Skin epidermis (tissue), 12 donors: ENCODE data around the gene NBPF1.
"Not testable (repeated sequence)": the region's sequence is repeated elsewhere in the genome, so short reads cannot be mapped to it uniquely, and the experiment has no call there.

Experiments
- H3K27ac ChIP-seq, 21 experiments: fragments of 200-600 bp; sonication (generic) in 11 of 21; one replicate each; pipeline ENCODE4 v1.5.0; 2020; ENCODE audit warnings: mild to moderate bottlenecking in 3 of 21, inconsistent platforms in 2 of 21, moderate library complexity in 2 of 21
- H3K4me3 ChIP-seq, 7 experiments: fragments of 200-600 bp; sonication (generic) in 2 of 7; one replicate each; pipeline ENCODE4 v1.5.0; 2020; ENCODE audit warnings: inconsistent platforms in 2 of 7, mild to moderate bottlenecking in 2 of 7, moderate library complexity in 1 of 7

The NBPF1 gene

GRCh38 chr1:16625497-16626408 lies 12.4 kb upstream of the NBPF1 start:
- Histone ChIP-seq H3K27ac (no peak overlapping the region), H3K4me3 (no peak overlapping the region)

DNA sequence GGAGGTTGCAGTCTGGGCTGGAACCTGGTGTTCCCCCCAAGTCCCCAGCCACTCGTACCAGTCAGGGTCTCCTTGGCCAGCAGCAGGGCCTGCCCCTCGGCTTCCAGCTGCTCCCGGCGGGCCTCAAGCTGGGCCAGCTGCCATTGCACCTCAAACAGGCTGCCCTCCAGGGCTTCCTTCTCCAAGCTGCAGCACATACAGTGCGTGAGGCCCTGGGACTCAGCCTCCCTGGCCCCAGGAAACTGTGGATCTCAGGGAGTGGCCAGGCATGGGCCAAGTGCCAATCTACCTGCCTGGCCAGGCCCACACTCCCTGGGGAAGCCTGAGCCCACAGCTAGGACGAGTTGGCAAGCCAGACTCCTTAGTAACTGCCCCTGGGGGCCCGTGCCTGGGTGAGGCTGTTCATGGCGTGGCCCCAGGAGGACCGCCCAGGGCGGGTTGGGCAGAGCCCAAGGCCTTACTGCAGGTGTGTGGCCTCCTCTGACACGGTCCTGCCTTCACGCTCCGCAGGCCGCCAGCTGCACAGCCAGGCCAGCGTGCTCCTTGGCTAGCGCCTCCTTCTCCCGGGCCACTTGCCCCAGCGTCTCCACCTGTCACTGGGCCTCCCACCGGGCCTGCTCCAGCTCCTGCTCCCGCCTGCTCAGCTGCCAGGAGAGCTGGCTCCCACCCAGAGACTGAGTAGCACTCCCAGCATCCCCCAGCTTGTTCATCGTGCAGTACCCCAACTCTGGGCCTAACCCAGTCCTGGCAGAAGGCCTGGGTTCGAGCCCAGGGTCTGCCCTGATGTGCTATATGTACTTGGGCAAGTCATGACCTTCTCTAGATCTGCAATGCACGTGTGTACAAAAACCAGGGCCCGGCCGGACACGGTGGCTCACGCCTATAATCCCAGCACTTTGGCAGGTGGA lies 10.7 kb upstream of the NBPF1 start:
- not testable (repeated sequence) for H3K4me3 ChIP-seq
- H3K27ac ChIP-seq = peak overlapping the region in 1 of 21 experiments; percentile 41

DNA sequence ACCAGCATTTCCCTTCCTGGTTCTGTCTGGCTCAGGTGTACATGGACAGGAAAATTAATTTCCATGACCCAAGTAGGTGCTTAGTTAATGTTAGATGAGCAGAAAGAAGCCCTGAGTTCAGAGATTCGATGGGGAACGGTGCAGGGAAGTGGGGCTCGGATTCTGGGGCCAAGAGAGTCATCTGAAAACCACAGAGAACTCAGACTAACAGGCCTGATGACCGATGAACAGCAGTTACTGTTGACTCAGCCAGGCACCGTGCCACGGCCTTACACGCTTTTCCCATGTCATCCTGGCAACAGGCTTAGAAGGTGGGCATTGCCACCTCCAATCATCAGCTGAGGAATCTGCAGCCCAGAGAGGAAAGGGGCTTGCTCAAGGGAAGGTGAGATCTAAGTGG lies 10.0 kb upstream of the NBPF1 start:
- H3K4me3 ChIP-seq = not testable (repeated sequence)
- peak overlapping the region in 1 of 21 experiments; percentile 41 for H3K27ac ChIP-seq

GRCh38 chr1:16621681-16622315 lies 8.4 kb upstream of the NBPF1 start:
- not testable (repeated sequence) for H3K27ac ChIP-seq, H3K4me3 ChIP-seq

DNA sequence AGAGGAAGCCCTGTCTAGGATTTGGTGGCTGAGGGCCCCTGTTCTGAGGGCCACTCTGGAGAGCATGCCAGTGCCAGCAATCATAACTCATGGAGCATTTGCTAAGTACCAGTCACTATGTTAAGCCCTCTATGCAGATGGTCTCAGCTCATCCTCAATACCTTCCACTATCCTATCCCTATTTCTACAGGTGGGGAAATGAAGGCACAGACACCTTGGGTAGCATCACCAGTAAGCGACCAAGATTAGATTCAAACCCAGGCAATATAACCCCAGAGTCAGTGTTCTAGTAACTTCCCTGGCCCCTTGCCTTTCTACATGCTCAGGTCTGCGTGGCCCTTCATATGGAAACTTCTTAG lies 7.9 kb upstream of the NBPF1 start:
- no peak overlapping the region for H3K27ac ChIP-seq

DNA sequence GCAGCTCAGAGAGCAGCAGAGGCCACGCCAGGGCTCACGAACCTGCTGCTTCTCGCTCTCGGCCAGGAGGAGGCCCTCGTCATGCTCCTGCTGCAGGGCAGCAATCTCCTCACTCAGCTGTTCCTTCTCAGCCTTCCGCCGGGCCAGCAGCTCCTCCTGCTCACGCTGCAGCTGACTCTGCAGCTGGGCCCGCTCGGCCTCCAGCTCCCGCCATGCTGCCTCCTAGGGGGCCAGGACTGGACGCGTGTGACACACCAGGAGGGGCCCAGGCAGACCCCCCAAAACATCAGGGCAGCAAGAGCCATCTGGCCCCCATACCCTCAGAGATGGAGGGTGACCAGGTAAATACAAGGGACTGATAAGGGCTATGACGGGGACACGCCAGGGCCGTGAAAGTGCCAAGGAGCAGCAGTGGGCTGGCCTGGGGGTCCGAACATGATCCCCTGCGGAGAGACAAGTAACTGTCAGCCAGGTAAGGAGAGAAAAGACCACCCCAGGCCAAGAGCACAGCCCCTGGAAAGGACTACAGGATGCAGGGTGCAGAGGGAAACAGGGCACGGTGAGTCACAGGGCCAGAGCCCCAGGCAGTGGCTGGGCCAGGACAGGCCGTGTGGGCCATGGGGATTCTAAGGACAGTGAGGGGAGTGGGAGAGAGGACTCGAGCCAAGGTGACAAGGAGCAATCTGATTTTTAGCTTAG lies 6.6 kb upstream of the NBPF1 start:
- not testable (repeated sequence) for H3K27ac ChIP-seq, H3K4me3 ChIP-seq

More for the DNA sequence above, 7.9 kb upstream of the NBPF1 start:
- no peak overlapping the region for H3K4me3 ChIP-seq

GRCh38 chr1:16618719-16619118 lies 5.4 kb upstream of the NBPF1 start:
- no peak overlapping the region for H3K27ac ChIP-seq
- no peak overlapping the region for H3K4me3 ChIP-seq

DNA sequence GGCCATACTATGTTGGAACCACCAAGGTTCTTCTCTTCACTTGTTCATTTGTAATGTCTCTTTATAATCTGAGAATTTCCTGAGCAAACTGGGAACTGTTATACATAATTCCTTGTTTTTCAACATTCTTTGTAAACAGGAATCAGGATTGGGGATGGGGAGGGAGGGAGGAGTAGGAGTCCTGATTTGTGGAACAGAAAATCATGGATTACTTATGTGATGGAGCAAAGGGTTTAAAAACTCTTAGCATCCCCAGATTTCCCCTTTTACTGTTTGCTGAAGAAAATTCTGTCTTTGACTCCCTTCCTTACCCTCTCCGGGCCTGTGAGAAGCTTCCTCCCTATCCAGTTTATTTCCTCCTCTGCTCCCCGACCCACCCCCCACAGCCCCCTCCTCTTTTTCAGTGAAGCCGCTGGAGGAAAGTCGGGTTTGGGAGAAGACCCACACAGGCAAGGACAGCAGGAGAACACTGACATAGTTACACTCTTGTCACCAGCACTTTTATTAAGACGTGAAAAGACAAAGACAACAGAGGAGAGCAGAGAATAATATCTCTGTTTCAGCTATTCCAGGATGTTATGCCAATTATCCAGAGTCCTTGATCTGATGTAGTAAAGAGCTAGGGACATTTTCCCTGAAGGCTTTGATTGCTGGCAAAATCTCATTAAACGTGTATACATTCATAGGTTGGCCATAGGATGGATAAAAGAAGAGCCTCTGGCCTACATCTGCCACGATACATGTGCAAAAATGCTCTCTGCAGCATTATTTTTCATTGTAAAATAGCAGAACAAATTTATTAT lies 4.6 kb upstream of the NBPF1 start:
- H3K4me3 ChIP-seq = no peak overlapping the region
- peak overlapping the region in 1 of 21 experiments; percentile 2 for H3K27ac ChIP-seq

DNA sequence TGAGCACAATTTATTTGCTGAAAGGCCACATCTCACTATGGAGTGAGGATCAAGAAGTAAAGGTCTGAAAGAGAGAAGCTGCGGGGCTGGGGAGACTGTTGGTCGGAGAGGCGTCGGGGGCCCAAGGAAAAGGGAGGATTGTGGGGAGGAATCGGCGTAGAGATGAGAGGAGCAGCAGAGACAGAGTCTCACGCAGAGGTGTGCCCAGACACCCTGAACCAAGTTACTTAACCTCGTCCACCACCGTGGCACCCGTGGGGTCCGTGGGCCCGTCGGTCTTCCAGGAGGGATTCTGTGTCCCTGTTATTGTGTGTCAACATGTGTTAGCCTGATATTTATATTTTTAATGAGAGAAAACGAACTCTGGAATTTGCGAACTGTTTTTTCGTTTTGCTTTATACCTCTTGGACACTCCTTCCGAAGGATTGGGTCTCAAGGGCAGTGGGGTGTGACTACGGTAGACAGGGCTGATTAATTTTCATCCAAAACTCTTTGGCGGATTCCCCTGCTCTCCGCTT lies 3.8 kb upstream of the NBPF1 start:
- Histone ChIP-seq H3K4me3 (no peak overlapping the region), H3K27ac (no peak overlapping the region)

DNA sequence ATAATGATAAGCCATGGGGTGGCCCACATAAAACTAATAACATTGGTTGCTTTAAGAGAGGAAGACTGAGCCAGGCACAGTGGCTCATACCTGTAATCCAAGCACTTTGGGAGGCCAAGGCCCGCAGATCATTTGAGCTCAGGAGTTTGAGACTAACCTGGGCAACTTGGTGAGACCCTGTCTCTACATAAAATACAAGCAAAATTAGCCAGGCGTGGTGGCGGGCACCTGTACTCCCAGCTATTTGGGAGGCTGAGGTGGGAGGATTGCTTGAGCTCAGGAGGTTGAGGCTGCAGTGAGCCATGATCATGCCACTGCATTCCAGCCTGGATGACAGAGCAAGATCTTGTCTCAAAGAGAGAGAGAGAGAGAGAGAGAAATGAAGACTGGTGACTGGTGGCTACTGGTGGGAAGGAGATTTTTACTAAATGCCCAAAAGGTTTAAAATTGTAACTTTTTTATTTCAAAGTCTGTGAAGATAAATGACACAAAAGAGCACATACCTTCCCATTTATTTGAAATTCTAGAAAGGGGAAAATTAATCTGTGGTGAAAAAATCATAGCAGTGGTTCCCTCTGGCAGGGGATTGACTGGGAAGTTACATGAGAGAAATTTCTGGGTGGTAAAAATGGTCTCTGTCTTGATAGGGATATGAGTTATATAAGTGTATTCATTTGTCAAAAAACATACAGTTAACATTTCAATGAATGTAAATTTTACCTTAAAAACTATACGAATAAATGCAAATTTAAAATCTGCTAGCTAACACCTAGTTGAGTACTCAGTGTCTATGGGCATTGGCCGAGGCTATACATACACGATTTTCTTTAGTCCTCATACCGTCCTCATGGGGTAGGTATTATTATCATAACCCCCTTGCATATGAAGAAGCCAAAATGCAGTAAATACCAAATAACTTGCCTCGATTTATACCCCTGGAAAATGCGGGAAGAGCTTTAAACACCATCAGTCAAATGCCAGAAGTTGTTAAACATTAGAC lies 2.2 kb upstream of the NBPF1 start:
- Histone ChIP-seq H3K27ac (no peak overlapping the region), H3K4me3 (no peak overlapping the region)

- no peak overlapping the region for H3K27ac ChIP-seq
- no peak overlapping the region for H3K4me3 ChIP-seq
These were observed 1.2 kb upstream of the NBPF1 start for GRCh38 chr1:16614361-16615252.

- Histone ChIP-seq H3K27ac (peak overlapping the region; percentile 1 to 87 (median 67)), H3K4me3 (peak overlapping the region; percentile 46 to 81 (median 59))
These were observed 812 bp downstream of the NBPF1 start for GRCh38 chr1:16612332-16613172.

DNA sequence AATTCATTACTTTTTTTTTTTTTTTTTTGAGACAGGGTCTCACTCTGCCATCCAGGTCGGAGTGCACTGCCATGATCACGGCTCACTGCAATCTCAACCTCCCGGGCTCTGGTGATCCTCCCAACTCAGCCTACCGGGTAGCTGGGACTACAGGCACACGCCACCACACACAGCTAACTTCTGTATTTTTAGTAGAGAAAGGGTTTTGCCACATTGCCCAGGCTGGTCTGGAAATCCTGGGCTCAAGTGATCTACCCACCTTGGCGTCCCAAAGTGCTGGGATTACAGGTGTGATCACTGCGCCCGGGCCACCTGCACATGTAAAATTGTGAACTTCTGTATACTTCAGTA lies 1.4 kb downstream of the NBPF1 start:
- Histone ChIP-seq H3K27ac (peak overlapping the region in 12 of 21 experiments; percentile 2 to 87 (median 72)), H3K4me3 (peak overlapping the region in 4 of 7 experiments; percentile 59 to 81 (median 64))

DNA sequence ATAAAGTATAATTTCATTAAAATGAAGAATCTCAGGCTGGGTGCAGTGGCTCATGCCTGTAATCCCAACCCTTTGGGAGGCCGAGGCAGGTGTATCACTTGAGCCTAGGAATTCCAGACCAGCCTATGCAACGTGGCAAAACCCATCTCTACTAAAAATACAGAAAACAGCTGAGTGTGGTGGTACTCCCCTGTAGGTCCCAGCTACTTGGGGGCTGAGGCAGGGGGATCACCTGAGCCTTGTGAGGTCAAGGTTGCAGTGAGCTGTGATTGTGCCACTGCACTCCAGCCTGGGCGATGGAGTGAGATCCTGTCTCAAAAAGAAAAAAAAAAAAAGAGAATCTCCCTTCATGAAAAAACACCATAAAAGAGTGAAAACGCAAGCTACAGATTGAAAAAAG lies 2.2 kb downstream of the NBPF1 start:
- H3K27ac ChIP-seq, H3K4me3 ChIP-seq: not testable (repeated sequence)

- not testable (repeated sequence) for H3K27ac ChIP-seq, H3K4me3 ChIP-seq
These were observed 2.8 kb downstream of the NBPF1 start for GRCh38 chr1:16610553-16610952.

DNA sequence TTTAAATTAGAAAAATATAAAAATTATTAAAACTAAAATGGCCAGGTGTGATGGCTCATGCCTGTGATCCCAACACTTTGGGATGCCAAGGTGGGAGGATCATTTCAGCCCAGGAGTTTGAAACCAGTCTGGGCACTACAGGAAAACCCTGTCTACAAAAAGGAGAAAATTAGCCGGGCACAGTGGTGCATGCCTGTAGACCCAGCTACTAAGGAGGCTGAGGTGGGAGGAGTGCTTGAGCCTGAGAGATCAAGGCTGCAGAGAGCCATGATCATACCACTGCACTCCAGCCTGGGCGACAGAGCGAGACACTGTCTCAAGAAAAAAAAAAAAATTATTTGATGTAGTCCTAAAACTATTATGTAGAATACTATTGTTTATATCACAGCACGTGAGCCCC lies 3.6 kb downstream of the NBPF1 start:
- H3K27ac ChIP-seq, H3K4me3 ChIP-seq: not testable (repeated sequence)
